ENCODE data around the gene ACSF3.

Gene ACSF3

GRCh38 chr16:89095491-89095951 lies 1.9 kb downstream of the ACSF3 start:
- DNase-seq (ENCODE audit: low read depth), result no peak

DNA sequence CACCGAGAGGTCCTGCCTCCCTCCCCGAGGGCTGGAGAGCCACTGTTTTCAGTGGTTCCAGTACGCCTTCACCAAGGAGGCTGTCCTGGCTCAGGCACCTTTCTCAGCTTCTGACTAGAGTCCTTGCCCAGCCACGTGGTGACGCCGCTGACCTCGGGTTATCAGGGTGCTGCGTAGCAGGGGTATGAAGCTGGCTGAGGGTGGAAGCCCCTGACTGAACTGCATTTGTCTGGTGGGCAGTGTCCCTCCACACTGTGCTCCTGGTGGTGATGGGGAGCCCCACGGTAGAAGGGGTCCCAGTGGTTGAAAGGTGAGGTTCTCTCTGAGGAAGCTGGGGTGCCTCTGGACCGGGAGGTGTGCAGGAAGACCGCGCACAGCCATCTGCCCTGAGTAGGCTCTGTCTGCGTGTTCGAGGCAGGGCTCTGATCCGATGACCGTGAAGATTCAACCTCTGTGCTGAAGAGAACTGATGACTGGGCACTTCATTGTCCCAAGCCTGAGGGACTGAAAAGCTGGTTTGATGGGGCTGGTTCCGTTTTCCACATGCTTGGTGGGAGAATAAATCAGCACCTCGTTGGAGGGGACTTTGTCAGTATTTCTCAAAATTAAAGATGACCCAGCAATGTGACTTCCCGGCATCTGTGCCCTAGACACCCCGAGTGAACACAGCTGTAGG lies 2.5 kb downstream of the ACSF3 start:
- DNase-seq (ENCODE audit: low read depth), result no peak

DNA sequence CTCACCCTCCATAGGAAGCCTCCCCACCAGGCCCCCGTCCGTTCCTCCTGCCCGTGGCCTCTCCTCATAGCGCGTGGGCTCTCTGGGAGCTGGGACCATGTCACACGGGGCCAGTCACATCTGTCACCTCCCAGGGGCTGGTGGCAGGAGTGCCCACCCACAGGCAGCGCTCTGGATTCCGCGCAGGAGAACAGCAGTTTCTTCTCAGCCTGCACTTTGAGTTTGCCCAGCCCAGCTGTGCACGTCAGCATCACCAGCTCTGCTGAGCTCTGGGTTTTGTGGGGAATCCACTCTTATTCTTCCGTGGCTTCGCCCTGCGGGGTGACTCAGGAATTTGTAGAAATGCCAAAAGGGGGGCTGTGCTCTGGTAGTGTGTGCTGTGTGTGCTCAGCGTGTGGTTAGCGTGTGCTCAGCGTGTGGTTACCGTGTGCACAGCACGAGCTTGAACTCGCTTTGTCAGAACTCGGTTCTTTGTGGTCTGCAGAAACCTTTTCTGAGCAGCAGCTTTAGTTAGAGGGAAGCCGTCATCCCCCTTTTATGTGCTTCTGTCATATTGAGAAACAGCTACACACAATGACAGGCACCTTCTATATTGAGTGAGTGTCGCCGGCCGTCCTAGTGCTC lies 3.2 kb downstream of the ACSF3 start:
- DNase-seq (ENCODE audit: low read depth), result no peak

DNA sequence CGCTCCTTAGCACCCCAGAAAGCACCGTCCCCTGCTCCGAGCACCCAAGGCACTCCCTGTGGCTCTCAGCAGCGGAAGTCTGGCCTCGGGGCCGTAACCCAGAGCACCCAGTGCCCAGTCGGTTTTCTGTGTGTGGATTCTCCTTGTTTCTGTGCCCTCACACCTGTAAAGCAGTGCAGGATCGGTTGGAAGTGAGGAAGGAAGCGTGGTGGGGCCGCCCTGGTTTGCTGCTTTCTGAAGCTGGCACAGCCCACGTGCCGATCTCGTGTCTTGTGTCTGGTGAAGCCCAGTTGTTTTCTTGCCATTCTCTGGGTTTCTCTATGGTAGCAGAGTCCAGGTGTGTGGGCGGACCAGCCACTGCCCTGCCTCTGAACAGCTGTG lies 3.7 kb downstream of the ACSF3 start:
- DNase-seq (ENCODE audit: low read depth), result no peak

GRCh38 chr16:89098767-89099430 lies 5.2 kb downstream of the ACSF3 start:
- no peak for DNase-seq (ENCODE audit: low read depth)

- no peak for DNase-seq (ENCODE audit: low read depth)
Observed at GRCh38 chr16:89099905-89100304, 6.3 kb downstream of the ACSF3 start.

- no peak for DNase-seq (ENCODE audit: low read depth)
Observed at GRCh38 chr16:89100601-89101302, 7.1 kb downstream of the ACSF3 start.

- DNase-seq (ENCODE audit: low read depth), result no peak
Observed at GRCh38 chr16:89101303-89102040, 7.8 kb downstream of the ACSF3 start.

GRCh38 chr16:89102041-89102471 lies 8.4 kb downstream of the ACSF3 start:
- no peak for DNase-seq (ENCODE audit: low read depth)

DNA sequence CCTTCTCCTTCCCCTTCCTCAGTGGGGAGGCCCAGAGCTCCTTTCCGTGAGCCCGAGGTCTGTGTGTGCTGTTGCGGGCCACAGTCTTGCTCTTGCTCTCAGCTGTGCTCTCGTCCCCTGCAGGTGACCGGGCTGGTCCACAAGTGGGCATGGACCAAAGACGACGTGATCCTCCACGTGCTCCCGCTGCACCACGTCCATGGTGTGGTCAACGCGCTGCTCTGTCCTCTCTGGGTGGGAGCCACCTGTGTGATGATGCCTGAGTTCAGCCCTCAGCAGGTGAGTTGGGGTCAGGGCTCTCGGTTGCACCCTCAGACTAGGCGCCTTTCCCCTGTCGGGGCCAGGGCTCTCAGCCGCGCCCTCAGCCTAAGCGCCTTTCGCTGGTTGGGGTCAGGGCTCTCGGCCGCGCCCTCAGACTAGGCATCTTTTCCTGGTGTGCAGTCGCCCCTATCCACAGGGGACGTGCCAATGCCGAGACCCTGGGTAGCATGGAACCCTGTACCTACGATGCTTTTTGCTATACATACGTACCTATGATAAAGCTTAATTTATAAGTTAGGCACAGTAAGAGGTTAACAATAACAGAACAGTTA lies 8.9 kb downstream of the ACSF3 start:
- DNase-seq (ENCODE audit: low read depth), result no peak

- DNase-seq (ENCODE audit: low read depth), result no peak
Observed at GRCh38 chr16:89103156-89103555, 9.5 kb downstream of the ACSF3 start.

DNA sequence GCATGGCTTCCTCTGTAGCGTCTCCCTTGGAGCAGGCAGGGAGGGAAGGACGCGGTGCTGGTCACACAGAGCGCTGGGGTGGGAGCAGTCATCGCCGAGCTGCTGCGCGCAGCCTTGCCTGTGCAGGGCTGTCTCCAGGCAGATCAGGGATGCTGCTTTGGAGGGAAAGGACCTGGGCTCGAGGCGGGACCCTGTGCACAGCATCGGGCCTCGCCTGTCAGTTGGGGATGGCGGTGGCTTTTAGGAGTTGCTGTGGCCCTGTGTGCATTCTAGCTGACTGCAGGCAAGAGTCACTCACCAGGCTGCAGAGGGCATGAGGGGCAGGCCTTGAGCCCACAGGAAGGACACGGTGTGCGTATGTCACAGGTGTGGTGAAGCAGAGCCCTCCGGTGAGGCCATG lies 10.1 kb downstream of the ACSF3 start:
- no peak for DNase-seq (ENCODE audit: low read depth)

DNA sequence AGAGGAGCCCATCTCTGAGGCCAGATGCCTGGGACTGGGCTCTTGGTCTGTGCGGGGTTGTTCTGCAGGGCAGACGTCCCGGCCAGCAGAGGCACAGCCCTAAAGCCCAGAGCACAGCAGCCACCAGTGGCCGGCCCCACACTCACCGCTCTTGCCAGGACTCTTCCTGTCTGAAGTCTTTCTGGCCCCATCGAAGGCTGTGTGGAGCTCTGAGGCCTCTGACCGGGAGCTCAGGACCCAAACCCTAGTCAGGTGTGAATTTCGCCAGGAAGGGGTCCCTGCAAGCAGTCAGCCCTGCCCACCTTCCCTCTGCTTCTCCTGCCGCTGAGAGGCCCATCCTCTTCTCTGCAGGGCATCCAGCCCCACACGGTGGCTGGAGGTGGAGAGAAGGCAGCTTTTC lies 10.7 kb downstream of the ACSF3 start:
- DNase-seq (ENCODE audit: low read depth), result no peak

DNA sequence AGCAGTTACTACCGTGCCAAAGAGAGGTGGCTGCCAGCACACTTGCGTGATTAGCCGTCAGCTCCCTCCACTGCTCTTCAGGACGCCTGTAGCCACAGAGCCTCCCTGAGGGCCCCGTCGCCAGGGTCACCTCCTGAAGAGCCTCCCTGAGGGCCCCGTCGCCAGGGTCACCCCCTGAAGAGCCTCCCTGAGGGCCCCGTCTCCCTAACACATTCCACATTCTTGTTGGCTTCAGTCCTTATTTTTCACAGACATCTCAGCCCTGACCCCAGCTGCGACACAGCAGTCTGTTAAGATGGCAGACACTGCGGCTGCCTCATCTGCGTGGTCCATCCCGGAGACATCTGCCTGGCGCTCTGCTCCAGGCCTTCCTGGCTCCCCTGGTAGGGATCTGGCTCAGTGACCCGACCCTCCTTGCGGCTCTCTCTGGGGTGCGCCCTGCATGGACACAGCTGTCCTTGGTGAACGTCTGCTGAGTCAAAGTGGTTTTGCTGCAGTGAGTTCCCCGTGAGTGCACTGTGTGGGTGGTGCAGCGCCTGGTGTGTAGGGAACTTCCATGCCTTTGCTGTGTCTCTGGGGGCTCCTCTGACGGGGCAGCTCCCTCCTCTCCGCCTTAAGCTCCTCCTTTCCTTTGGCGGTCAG lies 11.4 kb downstream of the ACSF3 start:
- DNase-seq (ENCODE audit: low read depth), result no peak

DNA sequence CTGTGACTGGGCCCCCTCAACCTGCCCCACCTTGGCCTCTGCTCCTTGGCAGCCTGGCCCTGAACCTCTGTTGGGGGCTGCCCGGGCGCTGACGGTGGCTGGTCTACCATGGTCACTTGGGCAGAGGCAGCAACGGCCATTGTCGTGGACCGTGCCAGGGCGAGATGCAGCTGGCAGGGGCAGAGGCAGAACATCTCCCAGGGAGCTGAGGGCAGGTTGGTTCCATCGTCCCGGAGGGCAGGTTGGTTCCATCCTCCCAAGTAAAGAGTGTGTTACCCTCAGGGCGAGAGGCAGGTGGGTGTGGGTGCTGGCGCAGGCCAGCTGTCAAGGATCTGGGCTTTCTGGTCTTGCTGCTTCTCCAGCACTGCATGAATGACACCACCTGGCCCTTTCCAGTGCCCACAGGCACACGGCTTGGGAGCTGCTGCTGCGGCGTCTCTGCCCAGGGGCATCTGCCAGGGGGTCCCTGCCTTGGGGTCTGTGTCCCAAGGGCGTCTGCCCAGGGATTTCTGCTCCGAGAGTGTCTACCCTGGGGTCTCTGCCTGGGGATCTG lies 12.0 kb downstream of the ACSF3 start:
- no peak for DNase-seq (ENCODE audit: low read depth)

DNA sequence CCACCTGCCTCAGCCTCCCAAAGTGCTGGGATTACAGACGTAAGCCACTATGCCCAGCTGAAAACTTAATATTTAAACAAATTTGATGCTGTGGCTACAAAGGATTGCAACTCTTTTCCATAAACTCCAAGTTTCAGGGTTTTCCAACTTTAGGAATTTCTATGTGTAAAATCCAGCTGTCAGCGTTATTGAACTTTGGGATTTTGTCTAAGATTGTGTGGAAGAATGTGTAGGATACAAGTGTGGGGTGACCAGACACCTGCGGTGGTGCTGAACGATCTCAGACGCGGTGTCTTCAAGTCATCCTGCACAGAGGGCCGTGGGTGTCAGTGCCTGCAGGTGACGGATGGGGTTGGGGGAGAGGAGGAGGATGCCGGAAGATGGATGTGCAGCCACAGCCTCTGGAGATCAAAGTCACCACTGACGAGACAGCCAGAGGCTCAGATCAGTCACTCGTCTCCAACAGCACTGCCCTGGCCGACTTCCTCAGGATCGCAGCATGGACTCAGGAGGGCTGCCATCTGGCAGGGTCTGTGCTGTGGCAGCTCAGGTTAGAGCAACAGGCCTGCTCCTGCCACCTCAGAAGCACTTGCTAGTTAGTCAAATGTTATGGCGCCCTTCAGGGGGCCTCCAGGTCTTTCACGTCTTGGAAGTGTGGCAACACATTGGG lies 13.0 kb downstream of the ACSF3 start:
- DNase-seq (ENCODE audit: low read depth), result no peak

DNA sequence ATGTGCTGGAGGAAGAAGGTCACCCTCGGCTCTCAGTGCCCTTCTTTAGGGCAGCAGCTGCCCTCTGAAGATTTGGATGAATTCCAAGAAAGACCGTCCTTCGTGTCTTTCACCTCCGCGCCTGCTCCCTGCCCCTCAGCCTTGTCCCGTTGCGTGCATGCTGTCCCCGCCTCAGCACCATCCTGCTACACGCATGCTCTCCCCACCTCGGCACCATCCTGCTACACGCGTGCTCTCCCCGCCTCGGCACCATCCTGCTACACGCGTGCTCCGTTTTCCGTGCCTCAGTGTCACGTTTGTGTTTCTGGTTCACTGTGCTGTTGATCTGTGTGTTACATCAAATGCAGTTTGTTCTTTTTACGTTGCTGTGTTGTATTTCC lies 13.5 kb downstream of the ACSF3 start:
- no peak for DNase-seq (ENCODE audit: low read depth)

DNA sequence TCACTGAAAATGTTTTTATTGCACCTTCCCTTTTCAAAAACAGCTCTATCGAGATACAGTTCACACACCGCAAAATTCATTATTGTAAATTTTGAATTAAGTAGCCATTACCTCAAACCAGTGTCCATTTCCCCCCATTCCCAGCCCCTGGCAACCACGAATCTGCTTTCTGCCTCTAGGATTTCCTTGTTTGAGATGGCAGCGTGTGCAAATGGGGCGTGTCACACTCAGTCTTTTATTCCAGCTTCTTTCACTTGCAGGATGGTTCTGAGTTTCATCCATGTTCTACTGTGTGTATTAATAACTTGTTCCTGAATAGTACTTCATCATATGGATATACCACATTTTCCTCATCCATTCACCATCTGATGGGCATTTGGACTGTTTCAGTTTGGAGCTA lies 14.8 kb downstream of the ACSF3 start:
- DNase-seq (ENCODE audit: low read depth), result no peak

GRCh38 chr16:89110641-89111040 lies 17.0 kb downstream of the ACSF3 start:
- DNase-seq (ENCODE audit: low read depth), result no peak

GRCh38 chr16:89111263-89111662 lies 17.6 kb downstream of the ACSF3 start:
- DNase-seq (ENCODE audit: low read depth), result no peak
